Upper lobe of right lung (tissue), 1 donor: ENCODE measurements around the gene RIN2. TPM values are rescaled to one million over a fixed set of nuclear protein-coding genes. Genes with fewer than 3 reads are reported as not detected.
A peak's percentile ranks its signal among the peaks of the same experiment; 100 is the strongest.

Source experiments
- ATAC-seq: fragments of 200-7000 bp; cut with Tn5 transposase; one replicate; pipeline ENCODE4 v1.9.1; 2020; ENCODE audit warnings: mild to moderate bottlenecking, moderate library complexity
- DNase-seq: peaks from one replicate; pipeline ENCODE4 v3.0.0-alpha.2; 2020
- H3K27ac ChIP-seq: fragments of 200-600 bp; one replicate; pipeline ENCODE4 v1.8.0; 2022
- H3K27me3 ChIP-seq: fragments of 200-600 bp; one replicate; pipeline ENCODE4 v1.8.0; 2022; ENCODE audit warnings: mild to moderate bottlenecking
- H3K36me3 ChIP-seq: fragments of 200-600 bp; one replicate; pipeline ENCODE4 v1.8.0; 2022
- H3K4me1 ChIP-seq: fragments of 200-600 bp; one replicate; pipeline ENCODE4 v1.8.0; 2022
- H3K4me3 ChIP-seq: fragments of 200-600 bp; one replicate; pipeline ENCODE4 v1.8.0; 2022; ENCODE audit warnings: mild to moderate bottlenecking
- H3K9me3 ChIP-seq: fragments of 200-600 bp; one replicate; pipeline ENCODE4 v1.8.0; 2022
- intact Hi-C: fragments of 100-400 bp; cut with DNase I; formaldehyde crosslinking; loops from one replicate; pipeline ENCODE4 v1.11.0; 2022
- total RNA-seq: library from RNA; stranded (reverse); fragmentation: NEBNext Ultra II Directional; extraction: Animal tissue kit (Norgen Biotek cat#: 25700); gene quantifications from one replicate; pipeline ENCODE4 v1.2.1, GENCODE V29; 2021
- TF ChIP-seq, protein P1 (sequence below): fragments of 200-600 bp; IDR thresholded peaks from one replicate; pipeline ENCODE4 v1.8.0; 2022; ENCODE audit warnings: antibody characterized with exemption
- donor health status: DM: no; HTN: yes; CAD: no; lungs with severe emphysema.

Gene RIN2
- total RNA-seq, 1 donor from 2014 or later, result 116 TPM

DNA sequence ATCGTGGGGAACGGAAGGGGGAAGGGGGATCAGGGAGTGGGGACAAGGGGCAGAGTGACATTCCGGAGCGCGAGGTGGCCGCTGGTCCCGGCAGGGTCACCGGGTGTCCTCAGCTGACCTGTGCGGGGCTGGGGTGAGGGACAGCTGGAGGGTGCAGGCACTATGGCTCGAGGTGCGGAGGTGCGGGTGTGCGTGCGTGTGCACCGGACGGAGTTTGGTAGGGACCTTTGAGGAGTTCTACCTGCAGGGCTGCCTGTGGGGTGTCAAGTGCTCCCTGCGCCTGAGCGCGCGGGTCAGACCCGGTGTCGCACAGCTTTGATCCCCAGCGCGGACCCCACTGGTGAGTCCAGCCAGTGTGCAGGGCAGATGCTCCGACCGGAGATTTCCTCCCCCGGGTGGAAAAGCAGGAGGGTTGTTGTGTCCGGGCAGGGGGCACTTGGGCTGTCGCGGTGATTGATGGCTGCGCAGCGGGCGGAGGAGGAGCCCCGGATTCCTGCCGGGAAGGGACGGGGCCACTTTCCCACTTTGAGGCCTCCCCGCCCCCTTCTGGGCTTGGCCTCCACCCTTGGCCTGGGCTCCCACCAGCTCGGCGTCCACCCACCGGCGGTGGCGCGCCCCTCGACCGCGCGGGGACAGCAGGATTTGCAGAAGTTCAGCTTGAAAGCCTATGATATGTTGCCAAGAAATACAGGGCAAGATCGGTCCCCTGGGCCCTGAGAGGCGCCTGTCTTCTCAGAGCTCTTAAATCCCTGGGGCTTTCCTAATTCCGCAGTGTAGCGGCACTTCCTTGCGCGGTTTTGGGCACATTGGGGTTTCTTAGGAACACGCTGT is 658 bp downstream of the RIN2 start:
- no peaks in the 10 kb centered on the region for H3K27me3 ChIP-seq
- peaks cover 36% of the 10 kb centered on the region for H3K4me1 ChIP-seq
- H3K27ac ChIP-seq, result peak overlapping the region; percentile 95
- no peaks in the 10 kb centered on the region for H3K36me3 ChIP-seq
- peak; percentile 69 for ATAC-seq
- TF ChIP-seq, protein P1, sequence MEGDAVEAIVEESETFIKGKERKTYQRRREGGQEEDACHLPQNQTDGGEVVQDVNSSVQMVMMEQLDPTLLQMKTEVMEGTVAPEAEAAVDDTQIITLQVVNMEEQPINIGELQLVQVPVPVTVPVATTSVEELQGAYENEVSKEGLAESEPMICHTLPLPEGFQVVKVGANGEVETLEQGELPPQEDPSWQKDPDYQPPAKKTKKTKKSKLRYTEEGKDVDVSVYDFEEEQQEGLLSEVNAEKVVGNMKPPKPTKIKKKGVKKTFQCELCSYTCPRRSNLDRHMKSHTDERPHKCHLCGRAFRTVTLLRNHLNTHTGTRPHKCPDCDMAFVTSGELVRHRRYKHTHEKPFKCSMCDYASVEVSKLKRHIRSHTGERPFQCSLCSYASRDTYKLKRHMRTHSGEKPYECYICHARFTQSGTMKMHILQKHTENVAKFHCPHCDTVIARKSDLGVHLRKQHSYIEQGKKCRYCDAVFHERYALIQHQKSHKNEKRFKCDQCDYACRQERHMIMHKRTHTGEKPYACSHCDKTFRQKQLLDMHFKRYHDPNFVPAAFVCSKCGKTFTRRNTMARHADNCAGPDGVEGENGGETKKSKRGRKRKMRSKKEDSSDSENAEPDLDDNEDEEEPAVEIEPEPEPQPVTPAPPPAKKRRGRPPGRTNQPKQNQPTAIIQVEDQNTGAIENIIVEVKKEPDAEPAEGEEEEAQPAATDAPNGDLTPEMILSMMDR, result peak; percentile 20
- no peaks in the 10 kb centered on the region for H3K9me3 ChIP-seq
- peak overlapping the region; percentile 77 for H3K4me3 ChIP-seq
- intact Hi-C loops, result no loop called here
- DNase-seq, result peak; percentile 92

DNA sequence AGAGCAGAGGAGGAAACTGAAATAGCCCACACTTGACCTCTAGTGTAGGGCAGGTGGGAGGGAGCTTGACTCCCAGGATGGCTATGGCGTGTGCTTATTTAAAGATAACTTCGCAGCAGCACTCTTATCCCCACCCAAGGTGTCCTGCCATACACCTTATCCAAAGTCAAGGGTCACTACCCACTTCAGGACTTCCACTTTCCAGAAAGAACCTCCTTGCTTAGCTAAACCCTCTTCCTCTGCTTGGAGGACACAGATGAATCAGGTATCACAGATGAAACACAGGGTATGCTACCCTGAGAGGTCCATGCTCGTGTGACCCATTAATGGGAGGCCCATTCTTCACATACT is 2.3 kb downstream of the RIN2 start:
- Histone ChIP-seq H3K27ac (peak overlapping the region; percentile 95), H3K27me3 (no peaks in the 10 kb centered on the region), H3K4me1 (peaks cover 36% of the 10 kb centered on the region), H3K36me3 (no peaks in the 10 kb centered on the region), H3K9me3 (no peaks in the 10 kb centered on the region), H3K4me3 (no peak overlapping the region)
- intact Hi-C loops, result no loop called here
- DNase-seq, result no peak
- no peak for ATAC-seq
- TF ChIP-seq, protein P1, result no peak

DNA sequence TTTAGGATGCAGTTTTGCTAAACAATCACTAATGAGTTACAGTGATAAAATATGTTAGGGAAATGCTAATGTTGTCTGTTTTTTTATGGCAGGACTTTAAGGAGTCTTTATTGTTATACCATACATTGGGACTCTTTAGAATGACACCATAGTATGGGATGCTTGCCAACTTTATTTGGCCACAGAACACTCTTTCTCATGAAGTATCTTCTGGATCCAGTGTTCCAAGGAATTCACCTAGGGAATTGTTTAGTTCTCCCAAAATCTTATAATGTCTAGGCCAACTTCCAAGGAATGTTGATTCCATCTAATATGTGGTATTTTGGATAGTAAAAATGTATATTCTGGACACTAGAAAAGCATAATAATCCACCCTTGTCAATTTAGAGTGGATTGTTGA is 3.3 kb downstream of the RIN2 start:
- Histone ChIP-seq H3K27me3 (no peaks in the 10 kb centered on the region), H3K4me1 (peaks cover 36% of the 10 kb centered on the region), H3K9me3 (no peaks in the 10 kb centered on the region), H3K27ac (no peak overlapping the region), H3K4me3 (no peak overlapping the region), H3K36me3 (no peaks in the 10 kb centered on the region)
- intact Hi-C loops, result no loop called here
- ATAC-seq (no peak), DNase-seq (no peak)
- TF ChIP-seq, protein P1, result no peak

DNA sequence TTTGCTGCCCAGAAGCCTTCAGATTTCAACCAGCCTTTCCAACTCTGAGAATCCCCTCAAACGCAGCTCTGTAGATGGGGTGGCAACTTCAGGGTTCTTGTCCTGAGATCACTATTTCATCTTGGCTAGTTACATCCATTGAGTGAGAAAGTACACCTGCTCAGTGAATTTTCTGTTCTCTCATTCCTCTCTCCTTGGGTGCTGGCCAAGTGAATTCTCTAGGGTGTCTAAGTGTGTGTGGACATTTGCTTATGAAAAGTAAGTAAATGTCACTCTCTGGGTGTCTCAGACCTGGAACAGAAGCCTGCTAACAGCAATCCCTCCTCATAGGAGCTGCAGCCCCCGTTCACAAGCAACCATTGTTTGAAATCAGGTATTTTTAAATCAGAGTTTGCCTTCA is 3.8 kb downstream of the RIN2 start:
- ATAC-seq, result no peak
- Histone ChIP-seq H3K36me3 (no peaks in the 10 kb centered on the region), H3K27me3 (no peaks in the 10 kb centered on the region), H3K4me3 (no peak overlapping the region), H3K27ac (no peak overlapping the region), H3K9me3 (no peaks in the 10 kb centered on the region), H3K4me1 (peaks cover 32% of the 10 kb centered on the region)
- DNase-seq, result no peak
- intact Hi-C loops, result no loop called here
- TF ChIP-seq, protein P1, result no peak

DNA sequence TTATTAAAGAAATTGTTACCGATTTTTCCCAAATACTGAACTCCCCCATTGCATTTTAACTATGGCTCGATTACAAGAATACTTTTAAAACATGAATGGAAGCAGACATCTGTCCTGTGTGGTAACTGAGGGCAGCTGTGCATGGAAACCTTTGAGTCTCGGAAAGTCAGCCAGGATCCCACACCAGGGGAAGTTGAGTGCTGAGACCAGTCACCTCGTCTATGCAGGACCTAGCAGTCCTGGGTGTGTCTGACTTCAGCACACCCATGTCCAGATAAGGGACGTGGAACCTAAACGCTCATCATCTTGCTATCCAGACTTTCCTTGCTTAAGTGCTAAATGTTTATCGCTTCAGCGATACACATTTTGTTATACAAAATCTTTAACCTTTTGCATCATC is 6.1 kb downstream of the RIN2 start:
- no peaks in the 10 kb centered on the region for H3K27me3 ChIP-seq
- TF ChIP-seq, protein P1, result no peak
- H3K4me1 ChIP-seq, result peaks cover 30% of the 10 kb centered on the region
- intact Hi-C loops, result no loop called here
- no peaks in the 10 kb centered on the region for H3K36me3 ChIP-seq
- DNase-seq (no peak), ATAC-seq (no peak)
- H3K27ac ChIP-seq, result no peak overlapping the region
- H3K4me3 ChIP-seq, result no peak overlapping the region
- no peaks in the 10 kb centered on the region for H3K9me3 ChIP-seq
